ENCODE measurements around the gene TNFRSF6B. TPM values are rescaled to one million over a fixed set of nuclear protein-coding genes. Genes with fewer than 3 reads are reported as not detected.

TNFRSF6B gene
- polyA plus RNA-seq, 10 donors = 0.22 to 3.0 (median 0.87) TPM

DNA sequence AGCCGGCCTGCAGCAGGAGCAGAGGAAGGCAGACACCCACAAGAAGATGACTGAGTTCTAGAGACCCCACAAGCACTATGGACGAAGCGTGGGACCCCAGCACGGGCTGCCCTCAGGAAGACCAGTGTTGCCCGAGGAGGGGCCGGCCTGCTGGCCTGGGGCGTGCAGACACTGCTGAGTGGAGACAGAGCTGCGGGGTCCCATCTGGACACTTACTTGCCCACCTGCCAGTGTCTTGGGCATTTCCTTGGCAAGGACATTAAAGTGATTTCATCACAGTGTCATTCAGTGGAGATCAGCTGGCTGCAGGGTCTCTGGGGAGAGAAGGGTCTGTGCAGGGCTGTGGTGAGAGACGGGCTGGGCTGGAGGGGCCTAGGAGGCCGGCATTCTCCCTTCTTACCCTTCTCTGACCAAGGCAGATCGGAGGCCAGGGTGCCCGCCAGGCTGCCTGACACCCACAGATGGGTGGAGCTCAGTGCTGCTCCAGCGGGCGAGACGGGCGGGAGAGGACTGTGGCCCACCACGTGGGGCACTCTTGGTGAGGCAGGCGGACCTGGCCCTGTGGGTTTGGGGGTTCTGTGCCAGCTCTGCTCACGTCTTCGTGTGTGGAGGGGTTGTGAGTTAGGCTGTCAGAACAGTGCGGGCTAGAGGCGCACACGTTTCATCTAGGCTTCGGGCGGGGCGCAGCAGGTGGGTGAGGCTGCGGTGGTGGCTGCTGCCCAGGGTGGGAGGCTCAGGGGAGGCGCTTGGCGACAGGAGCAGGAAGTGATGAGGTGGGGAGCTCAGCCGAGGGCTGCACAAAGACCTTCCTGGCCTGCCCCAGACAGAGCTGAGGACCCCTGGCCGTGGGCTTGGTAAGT, 39.6 kb downstream of the TNFRSF6B start, which contains the start of gene LIME1:
Gene LIME1, plus strand, starts transcription at position 806 of the 860 bp plus-strand sequence. CDS start 886 bp downstream, outside the sequence.
- DNase-seq = peak in 1 of 3 donors; percentile 41

DNA sequence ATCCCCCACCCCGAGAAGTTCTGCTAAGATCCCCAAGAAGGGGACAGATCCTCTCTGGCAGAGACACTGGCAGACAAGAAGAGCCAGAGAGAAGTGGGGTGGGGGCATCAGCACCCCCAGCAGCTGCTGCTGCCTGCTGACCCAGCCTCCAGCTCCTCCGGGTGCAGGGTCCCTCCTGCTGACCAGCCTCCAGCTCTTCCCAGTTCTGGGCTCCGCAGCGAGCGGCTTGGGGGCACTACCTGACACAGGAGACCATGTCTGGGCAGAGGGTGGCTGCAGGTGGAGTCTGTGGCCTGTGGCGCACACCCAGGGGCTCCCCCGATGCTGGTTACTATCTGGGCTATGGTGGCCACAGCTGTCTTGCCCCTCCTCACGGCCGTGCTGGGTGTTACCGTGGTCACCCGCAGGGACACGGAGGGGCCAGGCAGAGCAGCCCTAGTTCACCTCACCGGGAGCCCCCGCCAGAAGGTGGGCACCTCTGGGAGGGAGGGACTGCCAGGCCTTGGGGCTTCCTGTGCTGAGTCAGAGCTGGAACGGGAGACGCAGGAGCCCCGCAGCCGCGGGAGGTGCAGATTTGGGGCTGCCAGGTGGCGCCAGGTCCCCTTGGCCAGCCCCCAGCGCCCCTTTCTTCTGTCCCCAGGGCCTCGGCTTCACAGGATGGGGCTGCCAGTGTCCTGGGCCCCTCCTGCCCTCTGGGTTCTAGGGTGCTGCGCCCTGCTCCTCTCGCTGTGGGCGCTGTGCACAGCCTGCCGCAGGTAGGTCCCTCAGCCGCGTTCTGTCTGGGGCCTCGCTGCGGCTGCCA, 40.6 kb downstream of the TNFRSF6B start:
- peak in 1 of 3 donors; percentile 24 for DNase-seq

- no peak for DNase-seq
Observed at GRCh38 chr20:63737695-63737944, 41.2 kb downstream of the TNFRSF6B start.

DNA sequence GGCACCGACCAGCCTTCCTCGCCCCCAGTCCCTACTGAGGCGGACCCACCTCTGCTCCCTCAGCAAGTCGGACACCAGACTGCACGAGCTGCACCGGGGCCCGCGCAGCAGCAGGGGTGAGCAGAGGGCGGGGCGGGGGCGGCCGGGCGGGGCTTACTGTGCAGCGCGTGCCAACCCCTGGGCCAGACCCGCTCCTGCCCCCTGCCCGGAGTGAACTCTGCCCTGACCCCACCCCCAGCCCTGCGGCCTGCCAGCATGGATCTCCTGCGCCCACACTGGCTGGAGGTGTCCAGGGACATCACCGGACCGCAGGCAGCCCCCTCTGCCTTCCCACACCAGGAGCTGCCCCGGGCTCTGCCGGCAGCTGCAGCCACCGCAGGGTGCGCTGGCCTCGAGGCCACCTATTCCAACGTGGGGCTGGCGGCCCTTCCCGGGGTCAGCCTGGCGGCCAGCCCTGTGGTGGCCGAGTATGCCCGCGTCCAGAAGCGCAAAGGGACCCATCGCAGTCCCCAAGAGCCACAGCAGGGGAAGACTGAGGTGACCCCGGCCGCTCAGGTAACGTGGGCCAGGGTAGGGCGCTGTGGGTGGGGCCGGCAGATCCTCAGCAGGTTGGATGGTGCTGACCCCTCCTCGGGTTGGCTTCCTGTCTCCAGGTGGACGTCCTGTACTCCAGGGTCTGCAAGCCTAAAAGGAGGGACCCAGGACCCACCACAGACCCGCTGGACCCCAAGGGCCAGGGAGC, 41.7 kb downstream of the TNFRSF6B start:
- peak in 1 of 3 donors; percentile 51 for DNase-seq

DNA sequence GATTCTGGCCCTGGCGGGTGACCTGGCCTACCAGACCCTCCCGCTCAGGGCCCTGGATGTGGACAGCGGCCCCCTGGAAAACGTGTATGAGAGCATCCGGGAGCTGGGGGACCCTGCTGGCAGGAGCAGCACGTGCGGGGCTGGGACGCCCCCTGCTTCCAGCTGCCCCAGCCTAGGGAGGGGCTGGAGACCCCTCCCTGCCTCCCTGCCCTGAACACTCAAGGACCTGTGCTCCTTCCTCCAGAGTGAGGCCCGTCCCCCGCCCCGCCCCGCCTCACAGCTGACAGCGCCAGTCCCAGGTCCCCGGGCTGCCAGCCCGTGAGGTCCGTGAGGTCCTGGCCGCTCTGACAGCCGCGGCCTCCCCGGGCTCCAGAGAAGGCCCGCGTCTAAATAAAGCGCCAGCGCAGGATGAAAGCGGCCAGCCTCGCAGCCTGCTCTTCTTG, 42.3 kb downstream of the TNFRSF6B start:
- peak; percentile 57 to 87 (median 70) for DNase-seq

DNA sequence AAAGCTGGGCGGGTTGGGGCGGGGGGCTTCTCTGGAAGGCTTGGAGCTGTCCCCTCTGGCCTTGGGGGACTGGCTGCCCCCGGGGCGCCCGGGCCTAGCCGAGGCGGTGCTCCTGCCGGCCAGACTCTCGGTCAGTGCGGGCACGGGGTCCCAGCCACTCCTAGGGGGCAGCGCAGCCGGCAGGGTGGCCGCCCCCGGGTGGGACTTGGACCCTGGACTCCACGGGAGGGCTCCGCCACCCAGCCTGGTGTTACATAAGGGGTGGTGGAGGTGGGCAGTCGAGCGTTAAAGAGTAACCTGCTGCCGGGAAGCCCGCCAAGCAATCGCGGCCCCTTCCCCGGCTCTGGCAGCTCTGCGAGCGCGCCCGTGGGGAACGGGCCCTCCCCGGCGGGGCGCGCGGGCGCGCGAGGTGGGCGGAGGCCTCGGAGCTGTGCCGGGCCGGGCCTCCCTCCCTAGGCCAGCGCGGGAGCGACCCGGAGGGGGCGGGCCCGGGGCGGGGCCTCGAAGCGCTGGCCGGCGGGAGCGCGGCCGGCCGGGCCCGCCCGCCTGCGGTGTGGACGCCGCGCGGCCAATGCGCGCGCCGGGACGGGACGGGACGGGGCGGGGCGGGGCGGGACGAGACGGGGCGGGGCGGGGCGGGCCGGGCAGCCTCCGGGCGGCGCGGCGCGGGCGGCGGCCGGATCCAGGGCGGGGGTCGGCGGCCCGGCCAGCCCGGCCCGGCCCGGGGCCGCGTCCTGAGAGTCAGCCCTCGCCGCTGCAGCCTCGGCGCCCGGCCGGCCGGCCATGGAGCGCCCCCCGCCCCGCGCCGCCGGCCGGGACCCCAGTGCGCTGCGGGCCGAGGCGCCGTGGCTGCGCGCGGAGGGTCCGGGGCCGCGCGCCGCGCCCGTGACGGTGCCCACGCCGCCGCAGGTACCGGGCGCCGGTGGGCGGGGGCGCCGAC, 42.9 kb downstream of the TNFRSF6B start, which contains the start of gene SLC2A4RG:
Gene SLC2A4RG, plus strand, starts transcription at position 647 of the 940 bp plus-strand sequence. Its CDS starts 137 bp downstream, at position 784.
- DNase-seq = peak; percentile 88 to 93 (median 91)

DNA sequence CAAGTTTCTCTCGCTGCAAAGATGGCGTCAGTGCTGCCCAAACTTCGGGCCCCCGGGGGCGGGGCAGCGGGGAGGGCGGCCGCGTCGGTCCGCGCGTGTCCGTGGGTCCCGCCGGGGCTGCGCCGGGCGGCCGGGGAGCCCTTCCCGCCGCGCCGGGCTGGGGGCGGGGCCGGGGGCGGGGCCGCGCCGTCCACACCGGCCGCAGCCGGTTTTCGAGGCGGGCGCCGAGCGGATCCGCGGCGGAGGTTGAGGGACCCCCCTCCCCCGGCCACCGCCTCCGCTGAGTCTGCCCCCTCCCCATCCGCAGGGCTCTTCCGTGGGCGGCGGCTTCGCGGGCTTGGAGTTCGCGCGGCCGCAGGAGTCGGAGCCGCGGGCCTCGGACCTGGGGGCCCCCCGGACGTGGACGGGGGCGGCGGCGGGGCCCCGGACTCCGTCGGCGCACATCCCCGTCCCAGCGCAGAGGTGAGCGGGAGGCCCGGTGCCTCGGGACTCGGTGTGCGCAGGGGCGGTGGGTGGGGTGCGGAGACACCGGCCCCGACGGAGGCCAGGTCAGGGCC, 43.7 kb downstream of the TNFRSF6B start:
- DNase-seq = peak; percentile 53 to 82 (median 66)

- DNase-seq = peak; percentile 92 to 97 (median 93)
Observed at GRCh38 chr20:63740627-63741353, 44.3 kb downstream of the TNFRSF6B start.

GRCh38 chr20:63741354-63741675, 44.9 kb downstream of the TNFRSF6B start:
- DNase-seq = no peak

- DNase-seq = no peak
Observed at GRCh38 chr20:63741676-63742380, 45.4 kb downstream of the TNFRSF6B start.

DNA sequence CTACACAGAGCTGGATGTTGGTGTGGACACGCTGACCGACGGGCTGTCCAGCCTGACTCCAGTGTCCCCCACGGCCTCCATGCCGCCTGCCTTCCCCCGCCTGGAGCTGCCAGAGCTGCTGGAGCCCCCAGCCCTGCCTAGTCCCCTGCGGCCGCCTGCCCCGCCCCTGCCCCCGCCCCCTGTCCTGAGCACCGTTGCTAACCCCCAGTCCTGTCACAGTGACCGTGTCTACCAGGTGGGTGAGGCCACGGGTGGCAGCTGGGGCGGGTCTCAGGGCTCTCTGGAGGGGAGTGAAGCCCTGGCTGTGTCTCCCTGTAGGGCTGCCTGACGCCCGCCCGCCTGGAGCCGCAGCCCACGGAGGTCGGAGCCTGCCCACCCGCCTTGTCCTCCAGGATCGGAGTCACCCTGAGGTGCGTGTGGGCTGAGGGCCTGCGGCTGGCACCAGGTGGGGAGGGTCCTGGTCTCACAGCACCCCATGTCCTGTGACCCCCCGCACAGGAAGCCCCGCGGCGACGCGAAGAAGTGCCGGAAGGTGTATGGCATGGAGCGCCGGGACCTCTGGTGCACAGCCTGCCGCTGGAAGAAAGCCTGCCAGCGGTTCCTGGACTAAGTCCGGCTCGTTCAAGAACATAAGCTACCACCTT, 46.1 kb downstream of the TNFRSF6B start:
- no peak for DNase-seq

DNA sequence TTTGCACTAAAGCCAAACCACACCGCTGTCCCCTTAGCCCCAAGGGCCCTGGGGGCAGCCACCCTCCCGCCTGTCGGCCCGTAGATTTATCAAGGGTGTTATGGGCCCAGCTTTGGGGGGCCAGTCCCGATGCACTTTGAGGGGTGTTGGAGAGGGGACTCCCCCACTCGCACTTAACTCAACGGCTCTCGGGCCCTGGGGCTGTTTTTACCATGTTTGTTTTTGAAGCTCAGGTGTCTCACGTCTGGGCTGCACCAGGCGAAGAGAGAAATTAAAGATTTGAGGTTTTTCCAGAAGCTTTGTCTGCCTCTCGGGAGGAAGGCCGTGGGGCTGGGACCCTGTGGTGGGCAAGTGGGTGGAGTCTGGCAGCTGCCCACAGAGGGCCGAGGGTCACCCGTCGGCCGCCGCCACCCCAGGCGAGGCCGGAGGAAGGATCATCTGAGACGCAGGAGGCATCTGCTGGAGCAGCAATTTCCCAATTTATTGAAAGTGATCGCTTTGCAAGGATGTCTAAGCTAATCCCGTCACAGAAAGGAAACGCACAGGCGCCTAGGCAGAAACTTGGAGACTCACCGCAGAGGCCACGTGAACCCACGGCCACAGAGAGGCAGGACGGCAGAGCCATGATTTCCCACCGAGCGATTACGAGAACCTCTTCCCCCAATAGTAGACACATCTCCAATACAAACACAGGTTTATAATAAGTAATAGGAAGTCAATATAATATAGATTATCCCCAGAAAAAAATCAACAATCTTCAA, 46.9 kb downstream of the TNFRSF6B start:
- no peak for DNase-seq

- no peak for DNase-seq
Observed at GRCh38 chr20:63744158-63744557, 47.7 kb downstream of the TNFRSF6B start.

DNA sequence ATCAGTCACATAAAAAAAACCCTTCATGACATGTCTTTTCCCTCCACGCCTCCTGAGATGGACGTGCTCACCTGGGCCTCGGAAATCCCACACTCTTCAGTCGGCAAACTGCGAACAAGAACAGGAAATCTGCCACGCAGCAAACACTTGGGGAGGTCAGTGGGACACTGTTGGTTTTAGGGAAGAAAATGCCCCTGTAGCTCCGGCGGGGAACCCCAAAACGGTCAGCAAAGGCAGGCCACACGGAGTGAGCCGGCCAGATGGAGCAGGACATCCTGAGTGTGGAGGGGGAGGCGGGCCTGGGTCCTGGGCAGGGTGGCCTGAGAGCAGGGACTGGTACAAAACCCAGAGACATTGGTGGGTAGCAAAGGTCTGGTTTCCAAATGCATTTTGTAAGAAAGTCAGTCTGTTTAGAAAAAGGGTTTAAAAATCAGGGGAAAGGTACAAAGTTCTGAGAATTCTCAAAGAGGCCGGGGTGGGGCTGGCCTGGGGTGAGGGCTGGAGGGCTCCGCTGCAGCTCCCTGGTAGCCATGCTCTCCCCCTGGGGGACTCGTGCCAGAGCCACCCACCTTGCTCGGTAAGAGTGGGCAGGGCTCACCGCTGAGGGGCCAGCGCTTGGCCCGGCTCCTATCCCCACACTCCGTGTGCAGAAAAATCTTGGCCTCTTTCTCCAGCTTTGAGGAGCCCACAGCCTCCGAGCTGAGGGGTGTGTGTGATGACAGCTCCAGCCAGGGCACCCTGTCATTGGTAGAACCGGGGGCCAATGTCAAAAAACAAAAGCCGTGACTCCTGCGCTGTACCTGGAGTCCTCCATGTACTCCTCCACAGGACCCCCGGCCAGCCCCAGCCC, 48.3 kb downstream of the TNFRSF6B start:
- no peak for DNase-seq

DNA sequence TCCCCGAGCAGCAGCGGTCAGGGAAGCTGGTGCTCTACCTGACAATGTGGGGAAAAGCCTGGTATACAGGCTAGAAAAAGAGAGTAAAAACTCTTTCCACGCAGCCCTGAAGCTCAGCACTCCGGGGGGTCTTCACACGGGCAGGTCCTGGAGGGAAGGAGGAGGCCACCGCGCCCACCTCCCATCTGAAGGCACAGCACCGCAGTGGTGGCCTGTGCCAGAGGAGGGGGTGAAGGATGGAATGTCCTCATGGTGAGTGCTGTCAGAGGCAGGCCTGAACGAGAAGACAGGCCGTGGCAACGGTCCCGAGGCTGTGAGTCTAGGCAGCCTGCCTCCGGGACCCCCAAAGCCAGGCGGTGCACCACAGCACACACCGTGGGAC, 49.0 kb downstream of the TNFRSF6B start:
- no peak for DNase-seq

GRCh38 chr20:63745961-63746731, 49.7 kb downstream of the TNFRSF6B start:
- no peak for DNase-seq
